ENCODE measurements around the gene ADSS1. TPM values are rescaled to one million over a fixed set of nuclear protein-coding genes. Genes with fewer than 3 reads are reported as not detected.

The ADSS1 gene
- total RNA-seq, 5 donors from 2014 or later (not counting 1 experiment from before 2014, with no cell fraction given) = 2.4 to 5.7 (median 3.5) TPM

GRCh38 chr14:104721505-104722431 lies 2.3 kb upstream of the ADSS1 start:
- Histone ChIP-seq H3K9me3 (no peaks in the 10 kb centered on the region), H3K27me3 (replicated peaks in 1 of 2; ENCODE audit: control insufficient read depth in 2 of 2, extremely low read depth in 1 of 2, insufficient read depth in 2 of 2, low read length in 1 of 2) (peaks cover 0 to 13% of the 10 kb centered on the region in 2 experiments), H3K4me3 (ENCODE audit: control insufficient read depth in 1 of 2, extremely low read depth in 1 of 2, low read length in 1 of 2) (no peak overlapping the region), H3K36me3 (ENCODE audit: control insufficient read depth in 2 of 2, extremely low read depth in 1 of 2, insufficient read depth in 1 of 2, low read length in 1 of 2) (no peaks in the 10 kb centered on the region), H3K4me1 (ENCODE audit: control insufficient read depth in 1 of 2, extremely low read depth in 1 of 2, insufficient read depth in 2 of 2, low read length in 2 of 2) (peaks cover 0 to 15% of the 10 kb centered on the region in 2 experiments), H3K27ac (ENCODE audit: low read length) (no peak overlapping the region)
- ChIA-PET CTCF (interaction anchor here in 1 of 2 donors (0.6 to 1.0 kb wide), 2 partner anchors 27 to 31 kb away, joined by 3 to 4 read pairs; partner anchors contain the start of gene SIVA1), POLR2A (no interaction called here)
- H3K27ac Mint-ChIP-seq = no peak overlapping the region
- DNase-seq (no peak), ATAC-seq (replicated peaks in 1 of 4) (no peak)
- no peaks in the 10 kb centered on the region for H3K9me3 Mint-ChIP-seq
- peaks cover 8% of the 10 kb centered on the region for H3K36me3 Mint-ChIP-seq
- H3K4me3 Mint-ChIP-seq = peak overlapping the region in 1 of 3 donors; percentile 24
- no peaks in the 10 kb centered on the region for H3K27me3 Mint-ChIP-seq
- H3K4me1 Mint-ChIP-seq = peaks cover 0 to 6% (median 0%) of the 10 kb centered on the region in 3 donors
- WGBS (ENCODE audit: insufficient coverage) = 84% methylated on average over 12 of the region's 18 CpGs

GRCh38 chr14:104722938-104723650 lies 935 bp upstream of the ADSS1 start:
- Mint-ChIP-seq H3K36me3 (peaks cover 5% of the 10 kb centered on the region), H3K4me1 (peaks cover 0 to 3% (median 0%) of the 10 kb centered on the region in 3 donors), H3K9me3 (no peaks in the 10 kb centered on the region), H3K27me3 (no peaks in the 10 kb centered on the region), H3K4me3 (peak overlapping the region in 1 of 3 donors; percentile 53), H3K27ac (no peak overlapping the region)
- POLR2A ChIA-PET = no interaction called here
- H3K27ac ChIP-seq (ENCODE audit: low read length) = no peak overlapping the region
- H3K27me3 ChIP-seq (replicated peaks in 1 of 2; ENCODE audit: control insufficient read depth in 2 of 2, extremely low read depth in 1 of 2, insufficient read depth in 2 of 2, low read length in 1 of 2) = peaks cover 0 to 14% of the 10 kb centered on the region in 2 experiments
- H3K36me3 ChIP-seq (ENCODE audit: control insufficient read depth in 2 of 2, extremely low read depth in 1 of 2, insufficient read depth in 1 of 2, low read length in 1 of 2) = no peaks in the 10 kb centered on the region
- H3K4me1 ChIP-seq (ENCODE audit: control insufficient read depth in 1 of 2, extremely low read depth in 1 of 2, insufficient read depth in 2 of 2, low read length in 2 of 2) = peaks cover 0 to 15% of the 10 kb centered on the region in 2 experiments
- CTCF ChIA-PET = interaction anchor here in 1 of 2 donors (0.6 to 1.5 kb wide), 2 partner anchors 29 to 104 kb away, joined by 3 to 4 read pairs; partner anchors contain the start of gene SIVA1
- no peaks in the 10 kb centered on the region for H3K9me3 ChIP-seq
- no peak for DNase-seq
- H3K4me3 ChIP-seq (ENCODE audit: control insufficient read depth in 1 of 2, extremely low read depth in 1 of 2, low read length in 1 of 2) = no peak overlapping the region
- WGBS (ENCODE audit: insufficient coverage) = 46% methylated on average over 19 of the region's 26 CpGs
- ATAC-seq (replicated peaks in 1 of 4) = peak in 1 of 4 experiments; percentile 2

DNA sequence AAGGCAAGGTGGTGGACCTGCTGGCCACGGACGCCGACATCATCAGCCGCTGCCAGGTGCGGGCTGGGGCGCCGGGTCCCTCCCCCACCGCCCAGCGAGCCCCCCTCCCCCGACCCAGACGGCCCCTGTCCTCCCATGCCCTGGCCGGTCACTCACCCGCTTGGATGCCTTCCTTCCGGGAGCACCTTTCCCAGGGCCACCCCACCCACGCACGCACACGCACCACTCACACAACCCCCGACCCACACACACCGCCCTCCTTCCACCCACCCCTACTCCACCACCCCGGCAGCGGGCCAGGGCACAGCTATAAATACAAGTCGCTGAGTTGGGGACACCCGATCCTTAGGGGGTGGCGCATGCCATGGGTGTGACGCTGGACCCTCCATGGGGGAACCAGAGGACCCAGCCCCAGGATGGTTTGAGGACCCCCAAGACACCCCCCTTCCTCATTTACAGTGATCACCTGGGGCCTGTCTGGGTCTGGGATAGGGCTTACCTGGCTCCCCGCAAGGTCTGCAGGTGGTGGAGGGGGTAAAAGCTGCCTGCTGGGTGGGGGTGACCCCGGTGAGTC lies 465 bp downstream of the ADSS1 start:
- POLR2A ChIA-PET = no interaction called here

DNA sequence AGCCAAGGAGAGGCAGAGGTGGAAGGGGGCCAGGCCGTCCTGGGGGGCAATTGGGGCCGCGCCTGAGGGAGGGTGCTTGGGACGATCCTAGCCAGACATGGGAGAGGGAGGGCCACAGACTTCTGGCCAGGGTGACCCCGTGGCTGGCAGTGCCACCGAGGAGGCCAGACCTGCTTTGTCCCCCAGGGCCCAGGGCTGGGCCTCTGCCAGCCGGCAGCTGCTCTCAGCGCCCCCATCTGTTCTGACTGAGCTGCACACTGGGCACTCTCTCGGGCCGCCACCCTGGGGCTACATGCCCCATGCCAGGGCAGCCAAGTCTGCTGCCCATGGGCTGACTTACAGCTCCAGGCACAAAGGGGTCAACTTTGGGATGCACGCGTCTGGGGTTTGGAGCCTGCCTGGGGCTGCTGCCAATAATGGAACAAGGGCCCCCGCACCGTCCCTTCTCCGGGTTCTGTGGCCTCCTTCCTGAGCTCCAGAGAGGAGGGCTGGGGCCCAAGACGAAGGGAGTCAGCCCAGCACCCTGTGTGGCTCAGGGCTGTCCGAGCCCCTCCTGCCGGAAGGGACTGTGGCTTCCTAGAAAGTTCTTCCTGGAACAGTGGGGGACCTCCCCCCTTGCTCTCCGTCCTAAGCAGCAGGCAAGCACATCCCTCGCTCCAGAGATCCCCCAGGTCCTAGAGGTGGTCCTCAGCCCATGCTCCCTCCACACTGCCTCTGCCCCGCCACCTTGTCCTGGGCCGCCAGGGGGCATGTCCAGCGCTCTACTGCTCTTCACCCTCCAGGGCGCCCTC lies 1.1 kb downstream of the ADSS1 start:
- WGBS (ENCODE audit: insufficient coverage) = 74% methylated on average over 24 of the region's 24 CpGs
- Mint-ChIP-seq H3K9me3 (no peaks in the 10 kb centered on the region), H3K4me1 (peaks cover 0 to 3% (median 0%) of the 10 kb centered on the region in 3 donors), H3K27me3 (no peaks in the 10 kb centered on the region), H3K27ac (no peak overlapping the region), H3K36me3 (no peaks in the 10 kb centered on the region), H3K4me3 (peak overlapping the region; percentile 50 to 61 (median 52))
- Histone ChIP-seq H3K4me1 (ENCODE audit: control insufficient read depth in 1 of 2, extremely low read depth in 1 of 2, insufficient read depth in 2 of 2, low read length in 2 of 2) (peaks cover 0 to 15% of the 10 kb centered on the region in 2 experiments), H3K36me3 (ENCODE audit: control insufficient read depth in 2 of 2, extremely low read depth in 1 of 2, insufficient read depth in 1 of 2, low read length in 1 of 2) (no peaks in the 10 kb centered on the region), H3K9me3 (no peaks in the 10 kb centered on the region), H3K27me3 (replicated peaks in 1 of 2; ENCODE audit: control insufficient read depth in 2 of 2, extremely low read depth in 1 of 2, insufficient read depth in 2 of 2, low read length in 1 of 2) (peaks cover 0 to 14% of the 10 kb centered on the region in 2 experiments), H3K4me3 (ENCODE audit: control insufficient read depth in 1 of 2, extremely low read depth in 1 of 2, low read length in 1 of 2) (no peak overlapping the region), H3K27ac (ENCODE audit: low read length) (no peak overlapping the region)
- no peak for DNase-seq
- ChIA-PET POLR2A (no interaction called here), CTCF (interaction anchor here in 1 of 2 donors (0.7 kb wide), 1 partner anchor 16 kb away, joined by 3 read pairs; no protein-coding TSS in a partner anchor)
- ATAC-seq (replicated peaks in 1 of 4) = no peak

More for the DNA sequence above, 465 bp downstream of the ADSS1 start:
- Histone ChIP-seq H3K27ac (ENCODE audit: low read length) (no peak overlapping the region), H3K27me3 (replicated peaks in 1 of 2; ENCODE audit: control insufficient read depth in 2 of 2, extremely low read depth in 1 of 2, insufficient read depth in 2 of 2, low read length in 1 of 2) (peaks cover 0 to 14% of the 10 kb centered on the region in 2 experiments), H3K4me3 (ENCODE audit: control insufficient read depth in 1 of 2, extremely low read depth in 1 of 2, low read length in 1 of 2) (peak overlapping the region; percentile 30 to 35), H3K36me3 (ENCODE audit: control insufficient read depth in 2 of 2, extremely low read depth in 1 of 2, insufficient read depth in 1 of 2, low read length in 1 of 2) (no peaks in the 10 kb centered on the region), H3K4me1 (ENCODE audit: control insufficient read depth in 1 of 2, extremely low read depth in 1 of 2, insufficient read depth in 2 of 2, low read length in 2 of 2) (peaks cover 0 to 15% of the 10 kb centered on the region in 2 experiments), H3K9me3 (no peaks in the 10 kb centered on the region)
- ATAC-seq (replicated peaks in 1 of 4) = peak; percentile 7 to 34 (median 20)
- no peaks in the 10 kb centered on the region for H3K9me3 Mint-ChIP-seq
- WGBS (ENCODE audit: insufficient coverage) = 28% methylated on average over 10 of the region's 27 CpGs
- peaks cover 0 to 3% (median 0%) of the 10 kb centered on the region in 3 donors for H3K4me1 Mint-ChIP-seq
- DNase-seq = peak in 4 of 35 experiments; percentile 9 to 29 (median 16)
- H3K27ac Mint-ChIP-seq = no peak overlapping the region
- peak overlapping the region; percentile 50 to 61 (median 52) for H3K4me3 Mint-ChIP-seq
- H3K27me3 Mint-ChIP-seq = no peaks in the 10 kb centered on the region
- peaks cover 5% of the 10 kb centered on the region for H3K36me3 Mint-ChIP-seq
- CTCF ChIA-PET = interaction anchor here in 1 of 2 donors (1.5 kb wide), 1 partner anchor 28 kb away, joined by 4 read pairs; the partner anchor contains the start of gene SIVA1

DNA sequence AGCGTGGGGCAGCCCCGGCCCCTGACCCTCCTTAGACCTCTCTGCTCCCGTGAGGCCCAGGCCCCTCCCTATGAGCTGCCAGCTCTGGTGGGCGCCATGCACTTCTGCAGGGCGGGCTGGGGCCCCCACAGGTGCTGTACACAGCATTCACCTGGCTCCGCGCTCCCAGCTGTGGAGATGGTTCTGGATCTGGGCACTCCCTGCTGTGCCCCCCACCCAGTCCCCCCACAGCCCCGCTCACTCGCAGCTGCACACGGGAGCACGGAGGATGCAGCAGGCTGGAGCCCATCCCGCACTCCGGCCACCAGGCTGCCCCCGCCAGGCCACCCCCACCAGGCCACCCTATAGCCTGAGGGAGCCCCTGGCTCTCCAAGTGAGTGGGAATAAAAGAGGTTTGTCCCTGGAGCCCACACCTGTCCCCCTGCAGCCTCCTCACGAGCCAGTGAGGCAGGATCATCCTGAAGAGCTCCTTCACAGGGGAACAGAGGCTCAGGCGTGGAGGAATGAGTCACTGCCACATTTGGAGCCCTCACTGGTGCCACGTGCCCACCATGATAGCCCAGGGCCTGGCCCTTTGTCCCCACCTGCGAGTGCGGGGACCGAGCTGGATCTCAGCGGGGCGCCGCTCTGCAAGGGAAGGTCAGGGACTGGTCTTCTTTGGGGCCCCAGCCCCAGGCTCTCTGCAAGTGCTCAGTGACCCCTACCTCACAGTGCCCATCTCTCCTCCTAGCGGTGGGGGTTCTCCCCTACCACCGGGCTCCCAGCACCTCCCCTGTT lies 1.9 kb downstream of the ADSS1 start:
- H3K4me3 Mint-ChIP-seq = peak overlapping the region in 2 of 3 donors; percentile 43 to 52

More for the DNA sequence above, 1.9 kb downstream of the ADSS1 start:
- Histone ChIP-seq H3K9me3 (no peaks in the 10 kb centered on the region), H3K27ac (ENCODE audit: low read length) (no peak overlapping the region), H3K27me3 (replicated peaks in 1 of 2; ENCODE audit: control insufficient read depth in 2 of 2, extremely low read depth in 1 of 2, insufficient read depth in 2 of 2, low read length in 1 of 2) (peaks cover 0 to 14% of the 10 kb centered on the region in 2 experiments), H3K4me3 (ENCODE audit: control insufficient read depth in 1 of 2, extremely low read depth in 1 of 2, low read length in 1 of 2) (no peak overlapping the region), H3K4me1 (ENCODE audit: control insufficient read depth in 1 of 2, extremely low read depth in 1 of 2, insufficient read depth in 2 of 2, low read length in 2 of 2) (peaks cover 0 to 15% of the 10 kb centered on the region in 2 experiments), H3K36me3 (ENCODE audit: control insufficient read depth in 2 of 2, extremely low read depth in 1 of 2, insufficient read depth in 1 of 2, low read length in 1 of 2) (no peaks in the 10 kb centered on the region)
- H3K36me3 Mint-ChIP-seq = no peaks in the 10 kb centered on the region
- H3K27me3 Mint-ChIP-seq = no peaks in the 10 kb centered on the region
- ATAC-seq (replicated peaks in 1 of 4) = no peak
- no peaks in the 10 kb centered on the region for H3K9me3 Mint-ChIP-seq
- WGBS (ENCODE audit: insufficient coverage) = 88% methylated on average over 18 of the region's 25 CpGs
- DNase-seq = no peak
- ChIA-PET POLR2A (no interaction called here), CTCF (interaction anchor here in 1 of 2 donors (0.7 kb wide), 1 partner anchor 17 kb away, joined by 3 read pairs; no protein-coding TSS in a partner anchor)
- H3K4me1 Mint-ChIP-seq = peaks cover 0 to 3% (median 0%) of the 10 kb centered on the region in 3 donors
- H3K27ac Mint-ChIP-seq = no peak overlapping the region

Data from T-cell (primary cell).